Thoracic aorta (tissue), 2 donors: ENCODE measurements around the gene MMP24. TPM values are rescaled to one million over a fixed set of nuclear protein-coding genes. Genes with fewer than 3 reads are reported as not detected.
"Not testable (repeated sequence)": the region's sequence is repeated elsewhere in the genome, so short reads cannot be mapped to it uniquely, and the experiment has no call there.

ENCODE experiments used
- ATAC-seq: fragments of 150-250 bp; one replicate; pipeline ENCODE4 v1.8.0; 2017; ENCODE audit warnings: low read depth; ENCODE audit not compliant: insufficient number of reproducible peaks, low FRiP score
- DNase-seq: peaks from one replicate; pipeline ENCODE4 v3.0.0-alpha.2; 2020; ENCODE audit warnings: low spot score
- H3K27ac ChIP-seq, 2 donors: fragments of 200-600 bp; sonication (generic); 1 replicate in 1 of 2; 2 replicates in 1 of 2; pipeline ENCODE4 v1.5.1; 2016; ENCODE audit warnings: mild to moderate bottlenecking in 2 of 2, moderate library complexity in 2 of 2
- H3K27me3 ChIP-seq: fragments of 200-600 bp; sonication (generic); replicated peaks from 2 replicates; pipeline ENCODE4 v1.6.0; 2016; ENCODE audit warnings: mild to moderate bottlenecking; ENCODE audit not compliant: insufficient read depth
- H3K36me3 ChIP-seq: fragments of 200-600 bp; sonication (generic); one replicate; pipeline ENCODE4 v1.5.1; 2016
- H3K4me1 ChIP-seq, 2 donors: fragments of 200-600 bp; sonication (generic); 1 replicate in 1 of 2; 2 replicates in 1 of 2; pipeline versions ENCODE4 v1.5.1 to v1.6.0; 2016; ENCODE audit warnings: low read depth in 2 of 2, mild to moderate bottlenecking in 1 of 2; ENCODE audit not compliant: control insufficient read depth in 1 of 2
- H3K4me3 ChIP-seq: fragments of 200-600 bp; sonication (generic); 2 replicates; pipeline ENCODE4 v1.5.1; 2016; ENCODE audit warnings: mild to moderate bottlenecking
- H3K9me3 ChIP-seq: fragments of 200-600 bp; sonication (generic); 2 replicates; pipeline ENCODE4 v1.5.1; 2016
- CTCF ChIP-seq: fragments of 200-600 bp; sonication (generic); IDR thresholded peaks from one replicate; pipeline ENCODE4 v1.5.1; 2019; ENCODE audit warnings: antibody characterized with exemption
- total RNA-seq, 2 donors: library from RNA; depleted of rRNA; stranded (reverse); fragments of >200 nt; gene quantifications; one replicate each; pipeline versions ENCODE4 v1.1.0 to v1.2.3, GENCODE V29; 2016

The MMP24 gene
- total RNA-seq, 2 donors from 2014 or later: 0.27 to 0.71 TPM

GRCh38 chr20:35254448-35254999, 28.0 kb downstream of the MMP24 start:
- no peaks in the 10 kb centered on the region for H3K27me3 ChIP-seq
- no peak for DNase-seq
- no peaks in the 10 kb centered on the region for H3K9me3 ChIP-seq
- no peak overlapping the region for H3K27ac ChIP-seq
- no peaks in the 10 kb centered on the region for H3K36me3 ChIP-seq
- no peak overlapping the region for H3K4me3 ChIP-seq
- H3K4me1 ChIP-seq: peaks cover 4 to 16% of the 10 kb centered on the region in 2 donors
- TF ChIP-seq CTCF: no peak
- ATAC-seq: no peak

DNA sequence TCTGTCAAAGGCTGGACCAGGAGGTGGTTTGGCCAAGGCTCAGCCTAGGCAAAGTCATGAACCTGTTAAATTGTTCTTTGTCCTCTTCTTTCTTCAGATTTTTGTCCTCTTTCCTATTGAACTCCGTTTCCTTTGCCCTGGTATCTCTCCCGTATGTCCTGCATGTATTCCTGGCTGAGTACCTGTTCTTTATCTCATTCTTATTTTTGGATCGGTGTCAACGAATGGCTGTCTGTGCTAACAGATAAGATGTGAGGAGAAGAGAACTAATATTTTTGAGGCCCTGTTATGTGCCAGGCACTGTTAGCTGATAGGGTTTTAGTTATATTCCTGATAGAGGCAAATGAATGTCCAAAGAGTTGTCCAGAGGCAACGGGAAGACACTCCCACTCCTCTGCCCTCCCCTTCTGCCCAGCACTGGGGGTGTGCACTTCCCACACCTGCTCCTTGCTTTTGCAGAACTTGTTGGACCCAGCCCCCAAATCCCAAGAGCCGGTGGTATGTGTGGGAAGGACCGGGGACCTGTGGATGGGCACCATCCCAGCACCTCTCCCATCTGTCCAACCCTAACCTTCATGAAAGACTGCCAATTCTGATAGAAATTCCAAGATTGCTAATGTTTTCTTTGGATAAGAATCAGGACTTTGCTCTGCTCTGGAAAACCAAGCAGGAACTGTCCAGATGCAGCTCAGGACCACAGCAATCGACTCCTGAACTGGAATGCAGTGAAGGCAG, 30.9 kb downstream of the MMP24 start:
- Histone ChIP-seq H3K4me3 (no peak overlapping the region), H3K36me3 (no peaks in the 10 kb centered on the region), H3K9me3 (no peaks in the 10 kb centered on the region), H3K4me1 (peaks cover 14 to 34% of the 10 kb centered on the region in 2 donors), H3K27me3 (no peaks in the 10 kb centered on the region), H3K27ac (no peak overlapping the region)
- ATAC-seq (no peak), DNase-seq (no peak)
- no peak for TF ChIP-seq CTCF

- H3K27ac ChIP-seq: peak overlapping the region; percentile 61 to 79
- H3K4me1 ChIP-seq: peaks cover 24 to 50% of the 10 kb centered on the region in 2 donors
- H3K36me3 ChIP-seq: no peaks in the 10 kb centered on the region
- DNase-seq: no peak
- ATAC-seq: no peak
- no peaks in the 10 kb centered on the region for H3K27me3 ChIP-seq
- H3K9me3 ChIP-seq: no peaks in the 10 kb centered on the region
- no peak for TF ChIP-seq CTCF
- no peak overlapping the region for H3K4me3 ChIP-seq
Measured at GRCh38 chr20:35260426-35260825, 33.9 kb downstream of the MMP24 start.

DNA sequence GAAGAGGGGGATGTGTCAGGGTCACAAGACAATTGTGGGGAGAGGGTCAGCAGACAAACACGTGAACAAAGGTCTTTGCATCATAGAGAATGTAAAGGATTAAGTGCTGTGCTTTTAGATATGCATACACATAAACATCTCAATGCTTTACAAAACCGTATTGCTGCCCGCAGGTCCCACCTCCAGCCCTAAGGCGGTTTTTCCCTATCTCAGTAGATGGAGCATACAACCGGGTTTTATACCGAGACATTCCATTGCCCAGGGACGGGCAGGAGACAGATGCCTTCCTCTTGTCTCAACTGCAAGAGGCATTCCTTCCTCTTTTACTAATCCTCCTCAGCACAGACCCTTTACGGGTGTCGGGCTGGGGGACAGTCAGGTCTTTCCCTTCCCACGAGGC, 35.8 kb downstream of the MMP24 start:
- ATAC-seq, DNase-seq, H3K27me3 ChIP-seq, H3K9me3 ChIP-seq, H3K27ac ChIP-seq, H3K4me3 ChIP-seq, H3K36me3 ChIP-seq: not testable (repeated sequence)
- peaks cover 24 to 45% of the 10 kb centered on the region in 2 donors for H3K4me1 ChIP-seq

GRCh38 chr20:35262731-35263531, 36.4 kb downstream of the MMP24 start:
- Histone ChIP-seq H3K27ac (peak overlapping the region; percentile 67 to 69), H3K4me1 (peaks cover 20 to 39% of the 10 kb centered on the region in 2 donors)
- ATAC-seq: peak; percentile 50
- not testable (repeated sequence) for H3K4me3 ChIP-seq, DNase-seq, H3K36me3 ChIP-seq, H3K27me3 ChIP-seq, H3K9me3 ChIP-seq
- TF ChIP-seq CTCF: peak; percentile 24
